ENCODE results near the gene CISD3. TPM values are rescaled to one million over a fixed set of nuclear protein-coding genes. Genes with fewer than 3 reads are reported as not detected.

The CISD3 gene
- total and polyA plus RNA-seq, 2 of the 4 experiments (the other 2 are of a cell fraction): 1.3 to 14.1 TPM

DNA sequence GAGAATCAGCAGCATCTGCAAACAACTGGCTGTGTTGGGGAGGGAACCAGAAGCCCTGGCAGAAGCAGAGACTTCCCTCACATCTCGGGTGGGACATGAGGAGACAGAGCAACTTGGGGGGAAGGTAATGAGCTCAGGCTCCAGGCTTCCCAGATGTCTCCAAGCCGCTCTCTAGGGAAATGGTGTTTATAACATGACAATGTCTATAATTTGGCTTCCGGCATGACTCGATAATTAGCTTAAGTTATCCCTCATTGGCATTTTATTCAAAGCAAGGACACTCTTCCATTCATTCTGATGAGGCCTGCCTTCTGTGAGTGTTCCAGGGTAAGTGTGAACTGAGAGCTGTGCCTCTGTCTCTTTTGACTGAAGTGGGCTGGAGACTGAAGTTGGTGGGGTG is 39.8 kb upstream of the CISD3 start:
- H3K4me1 ChIP-seq (ENCODE audit: control insufficient read depth, insufficient read depth, low read length): peaks cover 7% of the 10 kb centered on the region; the same call in 1 of the 2 replicates
- CTCF ChIA-PET: interaction anchor here (2.8 kb wide), 1 partner anchor 13 kb away, joined by 9 read pairs; no protein-coding TSS in a partner anchor
- POLR2A ChIA-PET (ENCODE audit: unreplicated experiment): interaction anchor here (1.0 kb wide), 1 partner anchor 12 kb away, joined by 3 read pairs; no protein-coding TSS in a partner anchor
- H4K8ac ChIP-seq (ENCODE audit: low read depth in 2 of 2, low read length in 2 of 2): no peak overlapping the region
- no peak overlapping the region for H2AK5ac ChIP-seq (ENCODE audit: low read depth, low read length)
- no peak overlapping the region for H3K18ac ChIP-seq (ENCODE audit: low read depth, low read length)
- peaks cover 5% of the 10 kb centered on the region; the same call in 1 of the 2 replicates for H3K9me1 ChIP-seq (ENCODE audit: insufficient read depth, low read length)
- no peaks in the 10 kb centered on the region for H4K20me1 ChIP-seq (ENCODE audit: insufficient read depth, low read length)
- intact Hi-C loops (cut with micrococcal nuclease): no loop called here
- H4K91ac ChIP-seq (ENCODE audit: insufficient read depth, low read depth, low read length): no peak overlapping the region
- H3K27ac ChIP-seq (ENCODE audit: insufficient read depth, low read length): no peak overlapping the region
- no peak overlapping the region for H3K4ac ChIP-seq (ENCODE audit: low read depth, low read length)
- no peaks in the 10 kb centered on the region for H3K9me3 ChIP-seq (ENCODE audit: control insufficient read depth, insufficient read depth, low read length)
- ATAC-seq (ENCODE audit: low read depth) (no peak), DNase-seq (no peak)
- in situ Hi-C loops (cut with MboI; ENCODE audit: low sequenced_read_pairs): no loop called here
- no peak overlapping the region for H3K23ac ChIP-seq (ENCODE audit: low read depth, low read length)
- dilution Hi-C loops (cut with HindIII; ENCODE audit: low sequenced_read_pairs, unreplicated experiment): no loop called here
- no peak overlapping the region for H3K4me3 ChIP-seq (ENCODE audit: insufficient read depth, low read depth, low read length)
- no peak overlapping the region for H2AFZ ChIP-seq (replicated peaks; ENCODE audit: low read length, poor library complexity)
- H3K4me2 ChIP-seq (ENCODE audit: low read depth, low read length): no peak overlapping the region
- H4K5ac ChIP-seq (ENCODE audit: low read depth, low read length): no peak overlapping the region
- no CpG with 5 or more reads among the region's 4 CpGs for WGBS, 2 experiments (ENCODE audit: extremely low coverage in 2 of 2, insufficient read length in 1 of 2)
- no TSS peak for BruUV-seq (replicated peaks)
- no peak overlapping the region for H3K9ac ChIP-seq (ENCODE audit: low read depth, low read length)
- H2BK5ac ChIP-seq (ENCODE audit: low read depth, low read length, poor library complexity, severe bottlenecking): no peak overlapping the region
- H3K56ac ChIP-seq (ENCODE audit: extremely low read depth, insufficient read depth, low read length): no peak overlapping the region
- H2BK20ac ChIP-seq (ENCODE audit: low read depth, low read length): no peak overlapping the region
- no peak overlapping the region for H2BK15ac ChIP-seq (ENCODE audit: low read depth, low read length)
- H2BK120ac ChIP-seq (ENCODE audit: low read depth, low read length): no peak overlapping the region
- H3K14ac ChIP-seq (replicated peaks; ENCODE audit: low read depth, low read length): no peak overlapping the region
- peaks cover 2% of the 10 kb centered on the region; the same call in 1 of the 2 replicates for H3K27me3 ChIP-seq (ENCODE audit: control insufficient read depth, insufficient read depth, low read length)
- TF ChIP-seq MAFK (IDR thresholded peaks at IDR 0.05; ENCODE audit: low read depth, low read length) (no peak), CHD1 (IDR thresholded peaks at IDR 0.05; ENCODE audit: low read depth, low read length) (no peak), BHLHE40 (IDR thresholded peaks at IDR 0.05; ENCODE audit: low read depth, low read length) (no peak), RFX5 (IDR thresholded peaks at IDR 0.05; ENCODE audit: low read depth, low read length) (no peak), NFE2L2 (IDR thresholded peaks at IDR 0.05; ENCODE audit: low read depth, low read length) (no peak)
- no peaks in the 10 kb centered on the region for H3K36me3 ChIP-seq (ENCODE audit: control insufficient read depth, insufficient read depth, low read length)
- H3K79me1 ChIP-seq (ENCODE audit: low read depth in 1 of 2, low read length in 2 of 2): no peaks in the 10 kb centered on the region
- no peak overlapping the region for H2AK9ac ChIP-seq (replicated peaks; ENCODE audit: low read depth, low read length, poor library complexity)
